Esophagus mucosa (tissue), 1 donor: ENCODE data around the gene FKBP14. TPM values are rescaled to one million over a fixed set of nuclear protein-coding genes. Genes with fewer than 3 reads are reported as not detected.

Source experiments
- ATAC-seq: fragments of 200-7000 bp; cut with Tn5 transposase; one replicate; pipeline ENCODE4 v1.9.1; 2020
- total RNA-seq: library from RNA; stranded (reverse); gene quantifications from one replicate; pipeline ENCODE4 v1.2.4, GENCODE V29; 2023
- donor health status: DM: yes; HTN: yes; CAD: no.

FKBP14 gene
- total RNA-seq, 1 donor from 2014 or later: 7.6 TPM

DNA sequence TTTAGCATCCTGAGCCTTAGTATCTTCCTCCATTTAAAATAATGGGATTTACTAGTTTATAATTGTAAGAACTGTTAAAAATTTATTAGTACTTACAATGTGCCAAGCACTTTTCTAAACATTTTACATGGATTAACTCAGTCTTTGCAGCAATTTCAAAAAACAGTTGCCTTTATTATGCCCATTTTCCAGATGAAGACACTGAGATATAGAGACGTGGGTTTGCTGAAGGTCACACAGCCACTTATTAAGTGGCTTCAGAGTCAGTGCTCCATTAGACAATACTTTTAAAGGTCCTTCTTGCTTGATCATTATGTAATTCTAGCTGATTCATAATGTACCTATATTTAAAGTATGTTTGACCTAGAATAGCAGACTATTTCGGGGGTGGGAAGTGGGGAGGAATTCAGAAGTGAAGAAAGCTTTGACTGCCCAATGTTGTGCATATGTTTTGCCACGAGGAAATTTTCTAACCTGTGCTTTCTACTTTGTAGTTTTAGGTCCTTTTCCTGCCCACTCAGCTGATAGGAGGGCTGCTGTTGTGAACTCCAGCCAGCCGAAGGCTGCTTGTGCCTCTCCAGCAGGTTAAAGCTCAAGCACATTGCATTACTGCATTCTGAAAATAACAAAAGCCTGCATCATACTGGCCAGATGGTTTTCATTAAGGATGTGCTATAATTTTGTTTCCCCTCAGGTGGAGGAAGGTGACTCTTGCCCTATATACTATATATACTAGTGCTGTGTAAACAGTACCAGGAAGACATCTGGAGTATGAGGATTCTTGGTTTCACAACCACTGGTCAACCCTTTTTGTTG, 6.0 kb upstream of the FKBP14 start:
- ATAC-seq: no peak

DNA sequence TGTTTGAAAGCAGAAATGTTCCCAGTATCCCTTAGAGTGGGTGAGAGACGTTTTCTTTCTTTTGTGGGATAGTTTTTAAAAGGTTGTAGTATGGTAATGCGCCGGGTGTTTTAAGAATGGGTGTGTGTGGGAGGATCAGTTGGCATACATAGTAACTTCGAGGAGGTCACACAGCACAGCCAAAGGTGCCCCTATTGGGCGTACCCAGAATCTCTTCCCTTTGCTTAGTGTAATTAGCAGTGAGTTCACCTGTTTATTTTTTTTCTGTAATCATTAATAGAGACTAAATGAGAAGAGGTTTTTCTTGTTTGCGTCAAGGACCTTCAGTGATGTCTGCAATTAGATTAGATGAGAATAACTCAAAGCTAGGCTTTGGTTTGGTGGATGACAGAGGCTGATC, 3.2 kb upstream of the FKBP14 start:
- no peak for ATAC-seq

GRCh38 chr7:30028749-30029635, 2.5 kb upstream of the FKBP14 start:
- no peak for ATAC-seq

GRCh38 chr7:30028216-30028748, 1.8 kb upstream of the FKBP14 start, which contains the start of gene PLEKHA8:
PLEKHA8 (plus strand) TSS chr7:30028412; CDS start chr7:30028763, 351 bp downstream.
- peak; percentile 71 for ATAC-seq

- ATAC-seq: no peak
Observed at GRCh38 chr7:30027740-30028215, 1.3 kb upstream of the FKBP14 start.

DNA sequence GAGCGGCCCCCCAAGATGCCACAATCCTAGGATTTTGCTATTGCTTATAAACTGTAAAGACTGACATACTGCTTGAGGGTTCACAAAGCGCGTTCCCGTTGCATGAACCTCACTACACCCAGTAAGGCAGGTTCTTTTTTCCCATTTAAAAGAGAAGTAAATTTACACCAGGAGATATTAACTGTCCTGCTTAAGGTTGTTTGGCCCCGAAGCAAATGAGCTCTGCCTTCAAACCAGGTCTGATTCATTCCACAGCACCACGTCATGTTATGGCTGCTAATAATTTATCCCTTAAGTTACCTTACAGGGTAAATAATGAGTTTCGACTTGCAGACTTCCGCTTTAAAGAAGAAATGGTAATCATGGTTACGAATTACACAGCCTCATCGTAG, 559 bp upstream of the FKBP14 start:
- ATAC-seq: peak; percentile 66

DNA sequence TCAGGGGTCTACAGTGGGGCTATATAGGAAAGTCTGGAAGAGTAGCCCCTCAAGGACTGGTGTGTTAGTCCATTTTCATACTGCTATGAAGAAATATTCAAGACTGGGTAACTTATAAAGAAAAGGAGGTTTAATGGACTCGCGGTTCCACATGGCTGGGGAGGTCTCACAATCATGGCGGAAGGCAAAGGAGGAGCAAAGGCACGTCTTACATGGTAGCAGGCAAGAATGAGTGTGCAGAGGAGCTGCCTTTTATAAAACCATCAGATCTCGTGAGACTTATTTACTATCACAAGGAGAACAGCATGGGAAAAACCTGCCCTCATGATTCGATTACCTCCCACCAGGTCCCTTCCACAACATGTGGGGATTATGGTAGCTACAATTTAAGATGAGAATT, 3.0 kb downstream of the FKBP14 start:
- no peak for ATAC-seq

DNA sequence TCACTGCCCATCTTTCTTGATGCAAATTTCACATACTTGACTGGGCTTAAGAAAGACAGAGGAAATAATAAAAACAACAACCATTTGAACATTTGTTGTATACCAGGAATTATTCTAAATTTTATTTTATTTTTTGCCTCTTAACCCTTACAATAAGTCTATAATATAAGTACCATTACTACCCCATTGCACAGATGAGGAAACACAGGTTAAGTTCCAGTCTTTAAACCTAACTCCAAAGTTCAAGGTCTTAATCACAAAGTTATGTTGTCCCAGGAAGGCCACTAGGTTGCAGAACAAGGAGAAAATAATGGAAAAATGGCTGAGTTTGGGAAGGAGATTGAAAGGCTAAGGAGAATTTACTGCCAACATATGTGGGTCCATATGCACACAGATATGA, 3.5 kb downstream of the FKBP14 start:
- no peak for ATAC-seq

DNA sequence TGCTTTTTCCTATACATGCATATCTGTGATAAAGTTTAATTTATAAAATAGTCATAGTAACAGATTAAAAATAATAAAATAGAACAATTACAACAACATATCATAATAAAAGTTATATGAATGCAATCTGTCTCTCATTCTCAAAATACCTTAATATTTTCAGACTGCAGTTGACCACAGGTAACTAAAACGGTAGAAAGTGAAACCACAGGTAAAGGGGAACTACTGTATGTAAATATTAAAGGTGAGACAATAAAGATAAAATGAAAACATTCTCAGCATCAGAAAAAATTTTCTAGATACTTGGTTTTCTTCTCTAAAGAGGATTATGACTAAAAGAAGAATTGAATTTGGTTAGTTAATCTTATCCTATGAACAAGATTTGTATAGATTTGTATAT, 6.0 kb downstream of the FKBP14 start:
- no peak for ATAC-seq

DNA sequence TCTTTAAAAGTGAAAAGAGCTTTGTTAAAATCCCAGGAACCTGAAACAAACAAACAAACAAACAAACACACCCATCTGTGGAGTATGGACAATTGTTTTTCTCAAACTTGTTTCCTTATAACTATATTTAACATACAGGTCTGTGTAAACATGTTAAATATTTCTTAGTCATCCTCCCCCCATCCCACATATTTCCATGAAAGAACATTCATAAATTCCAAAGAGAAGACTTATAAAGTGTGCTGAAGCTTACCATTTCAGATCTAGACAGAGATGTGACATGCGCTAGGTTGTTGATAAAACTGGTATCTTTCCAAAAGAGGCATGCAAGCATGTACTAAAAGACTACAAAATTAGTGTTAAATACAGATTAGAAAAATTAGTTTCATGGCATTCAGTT, 6.5 kb downstream of the FKBP14 start:
- ATAC-seq: no peak

- no peak for ATAC-seq
Observed at GRCh38 chr7:30019387-30019786, 7.1 kb downstream of the FKBP14 start.

GRCh38 chr7:30018451-30018850, 8.1 kb downstream of the FKBP14 start:
- ATAC-seq: no peak

GRCh38 chr7:30012757-30013156, 13.7 kb downstream of the FKBP14 start:
- ATAC-seq: no peak

GRCh38 chr7:30010021-30010420, 16.5 kb downstream of the FKBP14 start:
- ATAC-seq: no peak

DNA sequence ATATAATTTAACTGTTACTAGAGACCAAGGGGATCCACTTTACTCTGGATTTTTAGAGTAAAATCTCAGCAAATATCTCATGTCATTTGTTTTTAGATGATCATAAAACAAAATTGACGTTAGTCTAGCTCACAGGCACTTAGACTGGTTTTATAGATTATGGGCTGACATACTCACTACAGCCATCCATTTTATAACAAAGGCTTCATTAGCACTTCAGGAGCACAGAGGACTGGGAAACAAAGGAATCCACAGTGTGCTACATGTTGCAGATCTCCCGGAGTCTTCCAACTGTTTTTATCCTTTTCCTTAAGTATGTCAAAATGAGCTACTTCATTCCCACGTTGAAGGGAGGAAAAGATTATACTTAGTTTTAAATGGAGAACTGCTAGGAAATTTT, 21.0 kb downstream of the FKBP14 start:
- no peak for ATAC-seq

DNA sequence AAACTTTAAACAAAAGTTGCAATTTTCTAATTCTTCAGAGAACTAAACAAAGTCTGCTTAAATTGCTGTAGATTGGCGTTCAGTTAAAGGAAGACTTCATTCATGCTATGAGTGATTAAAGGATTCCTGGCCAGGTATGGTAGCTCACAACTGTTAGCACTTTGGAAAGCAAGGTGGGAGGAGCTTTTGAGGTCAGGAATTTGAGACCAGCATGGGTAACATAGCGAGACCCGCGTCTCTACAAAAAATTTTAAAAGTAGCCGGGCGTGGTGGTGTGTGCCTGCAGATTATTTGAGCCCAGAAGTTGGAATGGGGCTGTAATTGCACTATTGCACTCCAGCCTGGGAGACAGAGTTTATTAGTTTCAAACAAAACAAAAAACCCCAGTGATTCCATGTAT, 23.4 kb downstream of the FKBP14 start:
- ATAC-seq: no peak

GRCh38 chr7:30001998-30002397, 24.5 kb downstream of the FKBP14 start:
- peak; percentile 58 for ATAC-seq

DNA sequence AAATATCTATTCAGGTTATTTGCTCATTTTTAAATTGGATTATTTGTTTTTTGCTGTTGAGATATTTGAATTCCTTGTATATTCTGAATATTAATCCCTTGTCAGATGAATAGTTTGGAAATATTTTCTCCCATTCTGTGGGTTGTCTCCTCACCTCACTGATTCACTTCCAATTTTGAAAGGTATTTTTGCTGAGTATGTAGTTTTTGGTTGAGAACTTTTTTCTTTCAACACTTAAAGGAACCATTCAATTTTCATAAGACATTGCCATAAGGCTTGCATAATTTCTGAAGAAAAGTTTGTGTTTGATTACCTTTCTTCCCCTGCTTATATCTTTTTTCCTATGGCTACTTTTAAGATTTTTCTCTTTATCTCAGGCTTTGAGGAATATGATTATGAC, 28.0 kb downstream of the FKBP14 start:
- ATAC-seq: no peak

- ATAC-seq: no peak
Observed at GRCh38 chr7:29996321-29996720, 30.2 kb downstream of the FKBP14 start.

DNA sequence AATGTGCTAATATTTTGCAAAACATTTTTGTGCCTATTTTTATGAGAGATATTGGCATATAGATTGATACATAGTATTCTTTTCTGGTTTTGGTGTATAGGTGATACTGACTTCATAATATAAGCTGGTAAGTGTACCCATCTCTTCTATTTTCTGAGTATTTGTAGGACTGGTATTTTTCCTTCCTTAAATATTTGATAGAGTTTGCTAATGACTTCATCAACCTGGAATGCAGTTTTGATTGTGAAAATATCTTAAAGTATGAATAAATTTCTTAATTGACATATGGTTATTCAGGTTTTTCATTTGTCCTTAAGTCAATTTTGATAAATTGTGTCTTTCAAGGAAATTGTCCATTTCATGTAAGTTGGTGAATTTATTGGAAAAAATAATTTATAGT, 30.9 kb downstream of the FKBP14 start:
- no peak for ATAC-seq

DNA sequence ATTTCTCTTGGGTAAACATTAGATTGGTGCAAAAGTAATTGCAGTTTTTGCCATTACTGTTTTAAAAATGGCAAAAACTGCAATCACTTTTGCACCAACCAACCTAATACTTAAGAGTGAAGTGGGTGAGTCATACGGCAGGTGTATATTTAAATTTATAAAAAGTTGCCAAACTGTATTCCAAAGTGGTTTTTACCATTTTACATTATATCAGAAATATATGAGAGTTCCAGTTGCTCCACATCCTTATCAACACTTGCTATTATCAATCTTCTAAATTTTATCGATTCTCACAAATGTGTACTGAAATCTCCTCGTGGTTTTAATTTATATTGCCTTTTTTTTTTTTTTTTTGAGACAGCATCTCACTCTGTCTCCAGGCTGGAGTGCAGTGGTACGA, 33.4 kb downstream of the FKBP14 start:
- ATAC-seq: no peak

DNA sequence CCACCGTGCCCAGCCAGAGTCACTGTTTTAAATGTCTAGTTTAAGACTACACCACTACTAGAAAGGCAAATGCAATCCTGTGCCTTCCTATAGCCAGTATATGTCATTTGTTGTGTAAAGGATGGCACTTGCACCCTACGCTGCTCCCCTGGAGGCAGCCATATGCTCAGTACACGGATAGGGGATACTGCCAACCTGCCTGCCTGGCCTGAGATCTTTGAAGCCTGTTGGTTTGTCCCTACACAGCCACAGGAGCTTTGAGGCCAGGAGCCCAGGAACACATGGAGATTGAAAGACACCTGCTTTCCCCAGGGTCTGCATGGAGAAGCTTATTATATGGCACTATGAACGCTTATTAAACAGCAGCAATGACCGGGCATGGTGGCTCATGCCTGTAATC, 34.6 kb downstream of the FKBP14 start:
- ATAC-seq: no peak

DNA sequence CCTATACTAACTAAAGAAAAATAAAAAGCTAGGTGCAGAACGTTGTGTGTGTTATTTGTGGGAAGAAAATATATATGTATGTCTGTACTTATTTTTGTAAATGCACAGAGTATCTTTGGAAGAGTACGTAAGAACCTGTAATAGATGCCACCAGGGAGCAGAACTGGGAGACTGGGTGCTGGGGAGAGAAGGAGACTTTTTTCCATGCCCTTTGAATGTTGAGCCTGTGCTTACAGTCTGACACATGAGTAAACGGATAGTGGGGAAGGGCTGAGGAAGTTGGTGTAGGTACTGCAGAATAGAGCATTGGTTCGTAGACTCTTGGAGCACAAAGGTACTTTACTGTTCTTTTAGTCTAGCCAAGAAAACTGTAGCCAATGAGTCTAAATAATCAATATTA, 35.6 kb downstream of the FKBP14 start:
- no peak for ATAC-seq
